Measurements from ENCODE around the gene MOB3A. TPM values are rescaled to one million over a fixed set of nuclear protein-coding genes. Genes with fewer than 3 reads are reported as not detected.

Gene MOB3A
- total RNA-seq, 1 donor from 2014 or later, result 6.0 TPM

- Histone ChIP-seq H3K27me3 (no peaks in the 10 kb centered on the region), H4K20me1 (ENCODE audit: low read depth) (no peaks in the 10 kb centered on the region), H3K4me1 (no peaks in the 10 kb centered on the region), H3K9ac (no peak overlapping the region), H3K79me2 (ENCODE audit: low read depth) (no peaks in the 10 kb centered on the region), H2AFZ (replicated peaks) (no peak overlapping the region), H3K9me3 (ENCODE audit: low read depth) (no peaks in the 10 kb centered on the region), H3K36me3 (no peaks in the 10 kb centered on the region), H3K4me3 (no peak overlapping the region), H3F3A (ENCODE audit: low read depth) (no peaks in the 10 kb centered on the region), H3K27ac (no peak overlapping the region), H3K4me2 (no peak overlapping the region)
- Mint-ChIP-seq H3K27ac (peak overlapping the region; percentile 50), H3K4me3 (no peak overlapping the region), H3K27me3 (ENCODE audit: insufficient read depth, low read depth) (peaks cover 5% of the 10 kb centered on the region), H3K9me3 (no peaks in the 10 kb centered on the region), H3K36me3 (peaks cover 2% of the 10 kb centered on the region), H3K4me1 (peaks cover 4% of the 10 kb centered on the region)
- no peak for DNase-seq (ENCODE audit: low spot score)
- no peak for TF ChIP-seq EZH2 (IDR thresholded peaks at IDR 0.05)
- no peak for TF ChIP-seq EZH2phosphoT487 (IDR thresholded peaks at IDR 0.05)
- TF ChIP-seq CTCF (IDR thresholded peaks at IDR 0.05), result no peak
These were observed 15.7 kb downstream of the MOB3A start for GRCh38 chr19:2080336-2080988.

GRCh38 chr19:2079865-2080301 is 16.2 kb downstream of the MOB3A start:
- no peak overlapping the region for H3K27ac ChIP-seq
- TF ChIP-seq CTCF (IDR thresholded peaks at IDR 0.05) (no peak), EZH2phosphoT487 (IDR thresholded peaks at IDR 0.05) (no peak), EZH2 (IDR thresholded peaks at IDR 0.05) (no peak)
- H3K9me3 ChIP-seq (ENCODE audit: low read depth), result no peaks in the 10 kb centered on the region
- Mint-ChIP-seq H3K4me3 (no peak overlapping the region), H3K4me1 (no peaks in the 10 kb centered on the region), H3K36me3 (peaks cover 2% of the 10 kb centered on the region), H3K27ac (no peak overlapping the region), H3K27me3 (ENCODE audit: insufficient read depth, low read depth) (peaks cover 5% of the 10 kb centered on the region), H3K9me3 (no peaks in the 10 kb centered on the region)
- H3K79me2 ChIP-seq (ENCODE audit: low read depth), result no peaks in the 10 kb centered on the region
- DNase-seq (ENCODE audit: low spot score), result no peak
- H3K9ac ChIP-seq, result no peak overlapping the region
- no peaks in the 10 kb centered on the region for H3K27me3 ChIP-seq
- H3K36me3 ChIP-seq, result no peaks in the 10 kb centered on the region
- H3K4me2 ChIP-seq, result no peak overlapping the region
- no peak overlapping the region for H2AFZ ChIP-seq (replicated peaks)
- no peaks in the 10 kb centered on the region for H3F3A ChIP-seq (ENCODE audit: low read depth)
- no peak overlapping the region for H3K4me3 ChIP-seq
- no peaks in the 10 kb centered on the region for H4K20me1 ChIP-seq (ENCODE audit: low read depth)
- H3K4me1 ChIP-seq, result no peaks in the 10 kb centered on the region

- H2AFZ ChIP-seq (replicated peaks), result no peak overlapping the region
- no peak for TF ChIP-seq EZH2phosphoT487 (IDR thresholded peaks at IDR 0.05)
- TF ChIP-seq CTCF (IDR thresholded peaks at IDR 0.05), result no peak
These were observed 16.9 kb downstream of the MOB3A start for GRCh38 chr19:2079076-2079864.

More at GRCh38 chr19:2079076-2079864, 16.9 kb downstream of the MOB3A start:
- Mint-ChIP-seq H3K36me3 (peaks cover 2% of the 10 kb centered on the region), H3K9me3 (no peaks in the 10 kb centered on the region), H3K27me3 (ENCODE audit: insufficient read depth, low read depth) (peaks cover 5% of the 10 kb centered on the region), H3K4me3 (no peak overlapping the region), H3K27ac (no peak overlapping the region), H3K4me1 (no peaks in the 10 kb centered on the region)
- Histone ChIP-seq H4K20me1 (ENCODE audit: low read depth) (no peaks in the 10 kb centered on the region), H3K27me3 (no peaks in the 10 kb centered on the region), H3F3A (ENCODE audit: low read depth) (no peaks in the 10 kb centered on the region), H3K4me1 (no peaks in the 10 kb centered on the region), H3K79me2 (ENCODE audit: low read depth) (no peaks in the 10 kb centered on the region), H3K4me3 (no peak overlapping the region), H3K9ac (no peak overlapping the region), H3K27ac (no peak overlapping the region), H3K4me2 (no peak overlapping the region), H3K36me3 (no peaks in the 10 kb centered on the region), H3K9me3 (ENCODE audit: low read depth) (no peaks in the 10 kb centered on the region)
- no peak for DNase-seq (ENCODE audit: low spot score)

Measured in neural progenitor cell (in vitro differentiated cells).